ENCODE data around the gene RFX3. TPM values are rescaled to one million over a fixed set of nuclear protein-coding genes. Genes with fewer than 3 reads are reported as not detected.

RFX3 gene
- total RNA-seq, 1 experiment from 2014 or later: 5.7 TPM

GRCh38 chr9:3514786-3515185, 11.0 kb downstream of the RFX3 start:
- in situ Hi-C loops (cut with HindIII; ENCODE audit: low pct_unique_long_range_greater_than_20kb, low sequenced_read_pairs) (no loop called here), intact Hi-C loops (cut with micrococcal nuclease; ENCODE audit: unreplicated experiment) (no loop called here)
- Histone ChIP-seq H3K4me1 (ENCODE audit: control insufficient read depth, insufficient read depth, low read length) (no peaks in the 10 kb centered on the region; the same call in 1 of the 2 replicates), H3K27me3 (ENCODE audit: control insufficient read depth, insufficient read depth, low read length) (no peaks in the 10 kb centered on the region), H3K27ac (ENCODE audit: low read length) (no peak overlapping the region), H3K9me3 (ENCODE audit: control insufficient read depth, insufficient read depth, low read depth, low read length) (no peaks in the 10 kb centered on the region), H3K4me3 (ENCODE audit: low read depth in 2 of 2, low read length in 2 of 2) (no peak overlapping the region), H3K36me3 (ENCODE audit: control insufficient read depth, insufficient read depth, low read length) (no peaks in the 10 kb centered on the region)
- DNase-seq (ENCODE audit: low read depth, low spot score) (no peak), ATAC-seq (no peak)
- ChIA-PET POLR2A (no interaction called here), CTCF (no interaction called here)
- TF ChIP-seq TCF7L2 (IDR thresholded peaks at IDR 0.05; ENCODE audit: low read depth, low read length) (no peak), POLR2AphosphoS5 (IDR thresholded peaks at IDR 0.05; ENCODE audit: low read depth, low read length) (no peak), SIN3A (IDR thresholded peaks at IDR 0.05; ENCODE audit: borderline replicate concordance, insufficient read depth, low read depth, low read length) (no peak), CTCF (IDR thresholded peaks at IDR 0.05) (no peak), REST (IDR thresholded peaks at IDR 0.05; ENCODE audit: insufficient read depth in 1 of 2, low read depth in 2 of 2, low read length in 1 of 2) (no peak)
- no TSS peak for BruUV-seq (replicated peaks)

GRCh38 chr9:3513265-3513818, 12.5 kb downstream of the RFX3 start:
- BruUV-seq (replicated peaks): no TSS peak
- no peaks in the 10 kb centered on the region for H3K36me3 ChIP-seq (ENCODE audit: control insufficient read depth, insufficient read depth, low read length)
- no peak for TF ChIP-seq POLR2AphosphoS5 (IDR thresholded peaks at IDR 0.05; ENCODE audit: low read depth, low read length)
- no peak for TF ChIP-seq REST (IDR thresholded peaks at IDR 0.05; ENCODE audit: insufficient read depth in 1 of 2, low read depth in 2 of 2, low read length in 1 of 2)
- no peak for TF ChIP-seq SIN3A (IDR thresholded peaks at IDR 0.05; ENCODE audit: borderline replicate concordance, insufficient read depth, low read depth, low read length)
- TF ChIP-seq CTCF (IDR thresholded peaks at IDR 0.05): no peak; the same call in 1 of the 2 replicates
- no peak for TF ChIP-seq TCF7L2 (IDR thresholded peaks at IDR 0.05; ENCODE audit: low read depth, low read length)
- intact Hi-C loops (cut with micrococcal nuclease; ENCODE audit: unreplicated experiment): no loop called here
- no peak for ATAC-seq
- H3K4me1 ChIP-seq (ENCODE audit: control insufficient read depth, insufficient read depth, low read length): peaks cover 4% of the 10 kb centered on the region; the same call in 1 of the 2 replicates
- DNase-seq (ENCODE audit: low read depth, low spot score): no peak
- in situ Hi-C loops (cut with HindIII; ENCODE audit: low pct_unique_long_range_greater_than_20kb, low sequenced_read_pairs): no loop called here
- CTCF ChIA-PET: no interaction called here
- no peaks in the 10 kb centered on the region for H3K9me3 ChIP-seq (ENCODE audit: control insufficient read depth, insufficient read depth, low read depth, low read length)
- POLR2A ChIA-PET: no interaction called here
- no peaks in the 10 kb centered on the region for H3K27me3 ChIP-seq (ENCODE audit: control insufficient read depth, insufficient read depth, low read length)
- H3K4me3 ChIP-seq (ENCODE audit: low read depth in 2 of 2, low read length in 2 of 2): no peak overlapping the region
- H3K27ac ChIP-seq (ENCODE audit: low read length): no peak overlapping the region

Measured in Panc1 (cell line).